ENCODE results near the gene SPAG5.
"Not testable (repeated sequence)": the region's sequence is repeated elsewhere in the genome, so short reads cannot be mapped to it uniquely, and the experiment has no call there.

The SPAG5 gene

GRCh38 chr17:28613931-28614381, 15.1 kb upstream of the SPAG5 start, which contains the start of gene RSKR:
RSKR (minus strand) TSS chr17:28614185; CDS start chr17:28614161, 24 bp downstream.
- Histone ChIP-seq H3K4me3 (ENCODE audit: low read depth, low read length) (no peak within 1 kb of the TSS), H3K27me3 (no peaks in the 10 kb centered on the region), H3K9me3 (no peaks in the 10 kb centered on the region), H3K4me1 (no peaks in the 10 kb centered on the region), H3K36me3 (peaks cover 13% of the 10 kb centered on the region)
- no peak for TF ChIP-seq CTCF (IDR thresholded peaks at IDR 0.05; ENCODE audit: low read depth, low read length)
- no peak for DNase-seq

DNA sequence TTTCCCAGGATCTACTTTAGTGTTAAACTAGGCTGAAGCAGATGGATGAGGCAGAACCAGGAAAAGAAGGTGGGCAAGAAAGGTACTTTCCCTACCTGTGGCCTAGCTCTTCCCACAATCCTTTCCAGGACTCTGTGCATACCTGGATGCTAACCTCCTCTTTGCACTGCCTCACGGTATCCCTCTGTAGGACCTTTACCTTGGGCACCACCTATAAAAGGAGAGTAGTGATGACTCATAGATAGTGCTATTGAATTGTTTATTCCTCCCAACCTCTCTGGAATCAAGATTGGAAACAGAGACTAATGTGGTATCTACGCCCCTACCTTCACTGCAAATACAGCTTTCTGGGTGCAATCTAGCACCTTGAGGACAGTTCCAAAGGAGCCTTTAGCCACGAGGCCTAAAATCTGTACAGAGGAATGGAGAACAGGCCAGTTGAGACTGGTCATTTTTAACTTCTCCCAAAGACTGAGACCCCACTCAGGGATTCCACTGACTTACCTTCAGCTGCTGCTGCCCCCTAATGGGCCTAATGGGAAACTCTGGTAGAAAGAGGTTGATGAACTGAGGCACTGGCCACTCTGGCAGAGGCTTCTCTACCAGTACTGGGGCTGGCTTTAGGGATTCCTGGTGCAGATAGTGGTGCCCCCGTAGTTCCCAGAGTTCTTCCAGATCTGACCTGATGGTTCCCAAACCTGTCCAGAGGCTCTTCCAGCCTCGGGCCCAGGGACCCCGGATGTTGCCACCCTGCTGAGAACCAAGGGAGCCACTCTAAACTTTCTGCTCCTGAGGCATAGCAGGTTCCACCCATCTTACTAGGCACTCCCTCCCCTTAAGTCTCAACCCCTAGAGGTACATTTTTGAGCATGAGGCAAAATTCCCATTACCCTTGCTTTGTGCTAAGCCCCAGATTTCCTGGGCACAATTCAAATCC, 14.4 kb upstream of the SPAG5 start:
- peaks cover 13% of the 10 kb centered on the region for H3K36me3 ChIP-seq
- DNase-seq = peak; percentile 45
- peak; percentile 67 for TF ChIP-seq CTCF (IDR thresholded peaks at IDR 0.05; ENCODE audit: low read depth, low read length)

GRCh38 chr17:28612531-28612930, 13.7 kb upstream of the SPAG5 start:
- Histone ChIP-seq H3K36me3 (peaks cover 13% of the 10 kb centered on the region), H3K4me1 (no peaks in the 10 kb centered on the region), H3K4me3 (ENCODE audit: low read depth, low read length) (no peak overlapping the region), H3K9me3 (no peaks in the 10 kb centered on the region), H3K27me3 (no peaks in the 10 kb centered on the region)
- no peak for DNase-seq
- TF ChIP-seq CTCF (IDR thresholded peaks at IDR 0.05; ENCODE audit: low read depth, low read length) = no peak

More for the DNA sequence above, 14.4 kb upstream of the SPAG5 start:
- H3K27me3 ChIP-seq = no peaks in the 10 kb centered on the region
- H3K9me3 ChIP-seq = no peaks in the 10 kb centered on the region
- H3K4me3 ChIP-seq (ENCODE audit: low read depth, low read length) = no peak overlapping the region
- no peaks in the 10 kb centered on the region for H3K4me1 ChIP-seq

DNA sequence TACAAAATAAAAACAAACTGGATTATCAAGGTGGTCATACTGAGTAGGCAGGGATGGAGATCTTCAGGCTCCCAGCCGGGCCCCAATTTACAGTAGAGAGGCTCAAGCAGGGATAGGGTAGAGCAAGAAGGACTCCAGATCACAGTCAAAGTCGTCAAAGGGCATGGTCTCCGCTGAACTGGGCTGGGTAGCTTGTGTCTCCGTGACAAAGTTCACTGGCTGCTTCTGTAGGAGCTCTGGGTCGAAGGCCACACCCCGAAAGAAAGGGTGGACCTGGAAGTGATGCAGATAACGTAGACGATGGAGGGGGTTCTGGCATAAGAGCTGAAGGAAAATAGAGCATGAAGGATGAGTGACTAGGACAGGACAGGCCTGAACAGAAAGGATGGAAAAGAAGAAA, 11.6 kb upstream of the SPAG5 start:
- no peaks in the 10 kb centered on the region for H3K27me3 ChIP-seq
- no peaks in the 10 kb centered on the region for H3K4me1 ChIP-seq
- H3K9me3 ChIP-seq = no peaks in the 10 kb centered on the region
- H3K4me3 ChIP-seq (ENCODE audit: low read depth, low read length) = no peak overlapping the region
- no peak for TF ChIP-seq CTCF (IDR thresholded peaks at IDR 0.05; ENCODE audit: low read depth, low read length)
- DNase-seq = no peak
- H3K36me3 ChIP-seq = no peaks in the 10 kb centered on the region

GRCh38 chr17:28604031-28604430, 5.2 kb upstream of the SPAG5 start:
- not testable (repeated sequence) for H3K36me3 ChIP-seq; H3K27me3 ChIP-seq; DNase-seq; H3K4me3 ChIP-seq (ENCODE audit: low read depth, low read length); H3K4me1 ChIP-seq; H3K9me3 ChIP-seq

DNA sequence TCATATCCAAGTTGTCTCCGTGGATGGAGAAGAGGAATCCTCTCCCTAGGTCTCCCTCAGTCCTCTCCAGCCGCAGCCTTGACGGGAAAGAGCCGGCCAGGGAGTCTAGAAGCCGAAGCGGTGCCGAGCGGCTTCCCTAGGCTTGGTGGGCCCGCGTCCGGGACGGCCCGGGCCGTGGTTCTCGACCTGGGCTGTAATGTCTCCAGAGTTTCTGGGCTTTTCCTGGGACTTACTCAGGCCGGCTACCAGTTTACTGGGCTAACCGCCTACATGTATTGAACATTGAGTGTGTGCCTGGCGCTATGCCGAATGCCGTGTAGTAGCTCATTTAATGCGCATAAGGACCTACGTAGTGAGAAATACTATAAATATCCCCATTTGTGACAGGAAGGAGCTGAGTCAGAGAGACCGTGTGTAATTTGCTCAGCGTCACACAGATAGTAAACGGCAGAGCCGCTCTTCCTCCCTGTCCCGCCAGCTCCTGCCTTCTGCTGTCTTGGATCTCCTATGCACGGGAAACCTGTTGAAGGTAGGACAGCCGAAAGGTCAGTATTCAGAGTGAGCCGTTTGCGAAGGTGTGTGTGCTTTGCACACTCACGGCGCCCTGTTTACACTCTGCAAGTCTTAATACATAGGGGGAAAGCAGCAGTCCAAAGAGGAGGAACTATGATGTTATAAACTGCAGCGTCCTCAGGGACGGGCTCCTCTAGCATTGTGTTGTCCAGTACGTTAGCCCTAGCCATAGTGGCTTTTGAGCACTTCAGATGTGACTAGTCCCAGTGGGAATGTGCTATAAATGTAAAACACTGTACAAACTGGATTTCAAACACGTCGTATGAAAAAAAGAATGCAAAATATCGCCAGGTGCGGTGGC, 723 bp upstream of the SPAG5 start:
- no peak for TF ChIP-seq CTCF (IDR thresholded peaks at IDR 0.05; ENCODE audit: low read depth, low read length)
- no peaks in the 10 kb centered on the region for H3K9me3 ChIP-seq
- H3K4me1 ChIP-seq = no peaks in the 10 kb centered on the region
- H3K36me3 ChIP-seq = no peaks in the 10 kb centered on the region
- peak; percentile 28 for DNase-seq
- peak overlapping the region; percentile 78 for H3K4me3 ChIP-seq (ENCODE audit: low read depth, low read length)
- H3K27me3 ChIP-seq = no peaks in the 10 kb centered on the region
